Panc1 (cell line): ENCODE data around the gene TNFRSF14.

ENCODE experiments used
- POLR2AphosphoS5 ChIP-seq: IDR thresholded peaks from 2 replicates; pipeline ENCODE4 v1.6.1; 2012; ENCODE audit warnings: mild to moderate bottlenecking, low read depth, low read length, moderate library complexity
- SIN3A ChIP-seq: IDR thresholded peaks from 2 replicates; pipeline ENCODE4 v1.6.1; 2012; ENCODE audit warnings: low read depth, mild to moderate bottlenecking, low read length, moderate library complexity, borderline replicate concordance; ENCODE audit not compliant: insufficient read depth
- TCF7L2 ChIP-seq: IDR thresholded peaks from 2 replicates; pipeline ENCODE4 v1.6.1; 2011; ENCODE audit warnings: mild to moderate bottlenecking, low read depth, low read length, inconsistent platforms
- TF ChIP-seq, protein P1 (sequence below): fragments of 450-650 bp; IDR thresholded peaks from 2 replicates; pipeline ENCODE4 v1.5.1; 2017; ENCODE audit warnings: mild to moderate bottlenecking
- TF ChIP-seq, protein P2 (sequence below), 2 experiments: IDR thresholded peaks; 2 replicates each; pipeline ENCODE4 v1.6.1; 2011 to 2012; ENCODE audit warnings: low read depth in 2 of 2, control low read depth in 1 of 2, low read length in 1 of 2, mild to moderate bottlenecking in 1 of 2, moderate library complexity in 1 of 2; ENCODE audit not compliant: insufficient read depth in 1 of 2

DNA sequence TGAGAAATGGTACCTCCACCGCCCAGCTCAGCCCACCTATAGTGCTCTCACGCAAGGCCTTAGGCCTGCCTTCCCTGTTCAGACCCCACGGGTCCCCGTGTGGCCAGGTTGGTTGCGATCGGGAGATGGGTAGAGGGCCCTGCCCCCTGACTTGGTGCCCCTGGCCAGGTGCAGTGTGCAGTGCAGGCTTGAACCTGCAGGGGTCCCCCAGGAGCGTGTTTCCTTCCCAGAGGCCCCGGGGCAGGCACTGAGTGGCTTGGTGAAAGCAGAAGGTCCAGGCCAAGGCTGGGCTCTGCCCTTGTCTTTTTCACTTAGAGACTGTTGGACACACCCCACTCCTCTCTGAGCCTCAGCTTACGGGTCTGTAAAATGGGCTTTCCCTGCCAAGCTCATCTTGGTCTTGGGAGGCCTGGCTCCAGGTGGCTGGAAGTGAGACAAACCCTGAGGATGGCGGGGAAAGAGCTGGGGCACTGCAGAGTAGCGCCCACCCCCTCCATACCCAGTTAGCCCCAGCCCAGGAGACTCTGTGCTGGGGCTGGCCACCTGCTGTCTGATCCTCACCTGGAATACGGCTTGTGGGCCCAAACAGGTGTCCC, 16.8 kb upstream of the TNFRSF14 start:
- no peak for TF ChIP-seq POLR2AphosphoS5
- TF ChIP-seq, protein P1, sequence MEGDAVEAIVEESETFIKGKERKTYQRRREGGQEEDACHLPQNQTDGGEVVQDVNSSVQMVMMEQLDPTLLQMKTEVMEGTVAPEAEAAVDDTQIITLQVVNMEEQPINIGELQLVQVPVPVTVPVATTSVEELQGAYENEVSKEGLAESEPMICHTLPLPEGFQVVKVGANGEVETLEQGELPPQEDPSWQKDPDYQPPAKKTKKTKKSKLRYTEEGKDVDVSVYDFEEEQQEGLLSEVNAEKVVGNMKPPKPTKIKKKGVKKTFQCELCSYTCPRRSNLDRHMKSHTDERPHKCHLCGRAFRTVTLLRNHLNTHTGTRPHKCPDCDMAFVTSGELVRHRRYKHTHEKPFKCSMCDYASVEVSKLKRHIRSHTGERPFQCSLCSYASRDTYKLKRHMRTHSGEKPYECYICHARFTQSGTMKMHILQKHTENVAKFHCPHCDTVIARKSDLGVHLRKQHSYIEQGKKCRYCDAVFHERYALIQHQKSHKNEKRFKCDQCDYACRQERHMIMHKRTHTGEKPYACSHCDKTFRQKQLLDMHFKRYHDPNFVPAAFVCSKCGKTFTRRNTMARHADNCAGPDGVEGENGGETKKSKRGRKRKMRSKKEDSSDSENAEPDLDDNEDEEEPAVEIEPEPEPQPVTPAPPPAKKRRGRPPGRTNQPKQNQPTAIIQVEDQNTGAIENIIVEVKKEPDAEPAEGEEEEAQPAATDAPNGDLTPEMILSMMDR = peak; percentile 76
- no peak for TF ChIP-seq SIN3A
- TF ChIP-seq, protein P2, sequence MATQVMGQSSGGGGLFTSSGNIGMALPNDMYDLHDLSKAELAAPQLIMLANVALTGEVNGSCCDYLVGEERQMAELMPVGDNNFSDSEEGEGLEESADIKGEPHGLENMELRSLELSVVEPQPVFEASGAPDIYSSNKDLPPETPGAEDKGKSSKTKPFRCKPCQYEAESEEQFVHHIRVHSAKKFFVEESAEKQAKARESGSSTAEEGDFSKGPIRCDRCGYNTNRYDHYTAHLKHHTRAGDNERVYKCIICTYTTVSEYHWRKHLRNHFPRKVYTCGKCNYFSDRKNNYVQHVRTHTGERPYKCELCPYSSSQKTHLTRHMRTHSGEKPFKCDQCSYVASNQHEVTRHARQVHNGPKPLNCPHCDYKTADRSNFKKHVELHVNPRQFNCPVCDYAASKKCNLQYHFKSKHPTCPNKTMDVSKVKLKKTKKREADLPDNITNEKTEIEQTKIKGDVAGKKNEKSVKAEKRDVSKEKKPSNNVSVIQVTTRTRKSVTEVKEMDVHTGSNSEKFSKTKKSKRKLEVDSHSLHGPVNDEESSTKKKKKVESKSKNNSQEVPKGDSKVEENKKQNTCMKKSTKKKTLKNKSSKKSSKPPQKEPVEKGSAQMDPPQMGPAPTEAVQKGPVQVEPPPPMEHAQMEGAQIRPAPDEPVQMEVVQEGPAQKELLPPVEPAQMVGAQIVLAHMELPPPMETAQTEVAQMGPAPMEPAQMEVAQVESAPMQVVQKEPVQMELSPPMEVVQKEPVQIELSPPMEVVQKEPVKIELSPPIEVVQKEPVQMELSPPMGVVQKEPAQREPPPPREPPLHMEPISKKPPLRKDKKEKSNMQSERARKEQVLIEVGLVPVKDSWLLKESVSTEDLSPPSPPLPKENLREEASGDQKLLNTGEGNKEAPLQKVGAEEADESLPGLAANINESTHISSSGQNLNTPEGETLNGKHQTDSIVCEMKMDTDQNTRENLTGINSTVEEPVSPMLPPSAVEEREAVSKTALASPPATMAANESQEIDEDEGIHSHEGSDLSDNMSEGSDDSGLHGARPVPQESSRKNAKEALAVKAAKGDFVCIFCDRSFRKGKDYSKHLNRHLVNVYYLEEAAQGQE (IDR thresholded peaks at IDR 0.05; ENCODE audit: insufficient read depth in 1 of 2, low read depth in 2 of 2, low read length in 1 of 2) = no peak
- TF ChIP-seq TCF7L2 = no peak
